ENCODE results near the gene OR5M10.

The OR5M10 gene

DNA sequence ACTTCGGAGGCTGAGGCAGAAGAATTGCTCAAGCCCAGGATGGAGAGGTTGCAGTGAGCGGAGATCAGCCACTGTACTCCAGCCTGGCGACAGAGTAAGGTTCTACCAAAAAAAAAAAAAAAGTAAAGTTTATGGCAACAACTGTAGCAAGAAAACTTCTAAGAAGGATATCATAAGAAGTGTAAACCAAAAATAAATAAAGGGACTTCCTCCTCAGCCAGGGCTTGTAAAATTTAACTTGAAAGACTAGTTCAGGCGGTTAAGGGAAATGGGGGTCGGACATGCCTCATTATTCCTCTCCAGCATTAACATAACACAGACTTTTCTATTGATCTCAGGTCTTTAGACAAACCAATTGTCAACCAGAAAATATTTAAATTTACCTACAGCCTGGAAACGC, 32.0 kb downstream of the OR5M10 start:
- CTCF ChIA-PET: no interaction called here
- no peak for DNase-seq (ENCODE audit: extremely low spot score)
- POLR2A ChIA-PET: no interaction called here
- TF ChIP-seq ELF4 (IDR thresholded peaks at IDR 0.05): no peak
- TF ChIP-seq FOXK2 (IDR thresholded peaks at IDR 0.05): no peak
- TF ChIP-seq, protein P1, sequence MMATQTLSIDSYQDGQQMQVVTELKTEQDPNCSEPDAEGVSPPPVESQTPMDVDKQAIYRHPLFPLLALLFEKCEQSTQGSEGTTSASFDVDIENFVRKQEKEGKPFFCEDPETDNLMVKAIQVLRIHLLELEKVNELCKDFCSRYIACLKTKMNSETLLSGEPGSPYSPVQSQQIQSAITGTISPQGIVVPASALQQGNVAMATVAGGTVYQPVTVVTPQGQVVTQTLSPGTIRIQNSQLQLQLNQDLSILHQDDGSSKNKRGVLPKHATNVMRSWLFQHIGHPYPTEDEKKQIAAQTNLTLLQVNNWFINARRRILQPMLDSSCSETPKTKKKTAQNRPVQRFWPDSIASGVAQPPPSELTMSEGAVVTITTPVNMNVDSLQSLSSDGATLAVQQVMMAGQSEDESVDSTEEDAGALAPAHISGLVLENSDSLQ (IDR thresholded peaks at IDR 0.05): no peak
- TF ChIP-seq ARNT (IDR thresholded peaks at IDR 0.05): no peak
- no peak for TF ChIP-seq SUZ12 (IDR thresholded peaks at IDR 0.05)
- TF ChIP-seq TARDBP (IDR thresholded peaks at IDR 0.05): no peak
- no peak for TF ChIP-seq FOXA1 (IDR thresholded peaks at IDR 0.05)
- TF ChIP-seq LEF1 (IDR thresholded peaks at IDR 0.05; ENCODE audit: borderline replicate concordance): no peak
- no peak for TF ChIP-seq ZNF384 (IDR thresholded peaks at IDR 0.05)
- TF ChIP-seq CTBP1 (IDR thresholded peaks at IDR 0.05; ENCODE audit: borderline replicate concordance): no peak
- no peak for TF ChIP-seq L3MBTL2 (conservative IDR thresholded peaks at IDR 0.05)
- no peak for TF ChIP-seq HDGF (IDR thresholded peaks at IDR 0.05; ENCODE audit: borderline replicate concordance)
- no peak for TF ChIP-seq NFRKB (IDR thresholded peaks at IDR 0.05)
- no peak for TF ChIP-seq FOXM1 (IDR thresholded peaks at IDR 0.05; ENCODE audit: borderline replicate concordance)
- no peak for TF ChIP-seq SP1 (IDR thresholded peaks at IDR 0.05)
- TF ChIP-seq BHLHE40 (IDR thresholded peaks at IDR 0.05; ENCODE audit: borderline replicate concordance): no peak

DNA sequence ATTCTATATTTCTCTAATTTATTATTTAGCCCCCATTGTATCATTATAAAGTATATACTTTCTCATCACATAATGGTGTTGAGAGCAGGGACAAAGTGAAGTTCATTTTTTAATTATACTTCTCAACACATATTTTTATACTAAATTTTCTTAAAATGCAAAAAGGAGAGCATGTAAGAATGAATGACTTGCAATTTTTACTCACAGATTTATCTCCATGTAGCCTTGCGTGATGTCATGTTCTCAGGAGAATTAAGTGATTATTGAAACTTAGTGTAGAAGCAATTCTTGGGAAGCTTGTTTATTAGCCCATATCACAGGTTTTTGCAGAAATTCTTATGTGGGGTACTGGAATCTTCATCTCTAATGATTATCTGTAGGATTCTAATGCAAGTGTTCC, 33.8 kb downstream of the OR5M10 start:
- POLR2A ChIA-PET: no interaction called here
- TF ChIP-seq FOXK2 (IDR thresholded peaks at IDR 0.05) (no peak), ZNF384 (IDR thresholded peaks at IDR 0.05) (no peak), L3MBTL2 (conservative IDR thresholded peaks at IDR 0.05) (no peak), SP1 (IDR thresholded peaks at IDR 0.05) (no peak), ARNT (IDR thresholded peaks at IDR 0.05) (no peak), TARDBP (IDR thresholded peaks at IDR 0.05) (no peak), FOXA1 (IDR thresholded peaks at IDR 0.05) (no peak), SUZ12 (IDR thresholded peaks at IDR 0.05) (no peak), NFRKB (IDR thresholded peaks at IDR 0.05) (no peak), HDGF (IDR thresholded peaks at IDR 0.05; ENCODE audit: borderline replicate concordance) (no peak), CTBP1 (IDR thresholded peaks at IDR 0.05; ENCODE audit: borderline replicate concordance) (no peak)
- TF ChIP-seq, protein P1 (IDR thresholded peaks at IDR 0.05): no peak
- DNase-seq (ENCODE audit: extremely low spot score): no peak
- CTCF ChIA-PET: no interaction called here

GRCh38 chr11:56543157-56543556, 34.4 kb downstream of the OR5M10 start, which contains the start of gene OR5M11:
TSS of gene OR5M11 (minus strand) at chr11:56543257. CDS start at chr11:56543257, 0 bp downstream.
- CTCF ChIA-PET: no interaction called here
- TF ChIP-seq LEF1 (IDR thresholded peaks at IDR 0.05; ENCODE audit: borderline replicate concordance) (no peak), TARDBP (IDR thresholded peaks at IDR 0.05) (no peak), SP1 (IDR thresholded peaks at IDR 0.05) (no peak), FOXM1 (IDR thresholded peaks at IDR 0.05; ENCODE audit: borderline replicate concordance) (no peak), NFRKB (IDR thresholded peaks at IDR 0.05) (no peak), SUZ12 (IDR thresholded peaks at IDR 0.05) (no peak), FOXA1 (IDR thresholded peaks at IDR 0.05) (no peak), BHLHE40 (IDR thresholded peaks at IDR 0.05; ENCODE audit: borderline replicate concordance) (no peak), ARNT (IDR thresholded peaks at IDR 0.05) (no peak), ELF4 (IDR thresholded peaks at IDR 0.05) (no peak), ZNF384 (IDR thresholded peaks at IDR 0.05) (no peak), L3MBTL2 (conservative IDR thresholded peaks at IDR 0.05) (no peak), CTBP1 (IDR thresholded peaks at IDR 0.05; ENCODE audit: borderline replicate concordance) (no peak), HDGF (IDR thresholded peaks at IDR 0.05; ENCODE audit: borderline replicate concordance) (no peak), FOXK2 (IDR thresholded peaks at IDR 0.05) (no peak)
- TF ChIP-seq, protein P1 (IDR thresholded peaks at IDR 0.05): no peak
- no peak for DNase-seq (ENCODE audit: extremely low spot score)
- POLR2A ChIA-PET: no interaction called here

DNA sequence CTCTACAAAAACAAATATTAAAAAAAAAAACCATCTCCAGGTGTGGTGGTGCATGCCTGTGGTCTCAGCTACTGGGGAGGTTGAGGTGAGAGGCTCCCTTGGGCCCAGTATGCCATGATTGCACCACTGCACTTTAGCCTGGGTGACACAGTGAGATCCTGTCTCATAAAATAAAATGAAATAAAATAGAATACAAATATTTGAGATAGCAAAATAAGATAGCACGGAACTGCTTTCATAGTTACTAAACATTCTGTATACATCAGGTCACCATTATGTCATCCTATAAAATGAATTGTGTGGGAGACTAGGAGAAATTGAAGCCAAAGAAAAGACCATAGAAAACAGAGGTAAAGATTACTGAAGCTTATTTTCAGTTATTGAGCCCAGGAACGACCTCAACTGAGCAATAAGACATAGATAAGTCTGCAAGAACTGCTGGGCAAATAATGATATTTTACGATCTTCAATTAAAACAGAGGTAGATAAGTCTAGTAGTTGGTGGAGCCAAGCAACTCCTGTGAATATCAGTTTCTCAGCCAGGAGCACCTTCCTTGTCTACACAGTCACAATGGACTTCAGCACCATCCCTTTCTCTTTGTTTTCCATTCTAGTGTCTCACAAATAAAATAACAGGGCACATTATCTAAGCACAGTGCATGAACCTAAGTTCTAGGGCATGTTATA, 44.3 kb downstream of the OR5M10 start:
- TF ChIP-seq BHLHE40 (IDR thresholded peaks at IDR 0.05; ENCODE audit: borderline replicate concordance) (no peak), CTBP1 (IDR thresholded peaks at IDR 0.05; ENCODE audit: borderline replicate concordance) (no peak), ELF4 (IDR thresholded peaks at IDR 0.05) (no peak), SP1 (IDR thresholded peaks at IDR 0.05) (no peak), SUZ12 (IDR thresholded peaks at IDR 0.05) (no peak), L3MBTL2 (conservative IDR thresholded peaks at IDR 0.05) (no peak), FOXK2 (IDR thresholded peaks at IDR 0.05) (no peak), ARNT (IDR thresholded peaks at IDR 0.05) (no peak), LEF1 (IDR thresholded peaks at IDR 0.05; ENCODE audit: borderline replicate concordance) (no peak), FOXA1 (IDR thresholded peaks at IDR 0.05) (no peak), TARDBP (IDR thresholded peaks at IDR 0.05) (no peak), NFRKB (IDR thresholded peaks at IDR 0.05) (no peak), ZNF384 (IDR thresholded peaks at IDR 0.05) (no peak), FOXM1 (IDR thresholded peaks at IDR 0.05; ENCODE audit: borderline replicate concordance) (no peak)
- TF ChIP-seq, protein P1 (IDR thresholded peaks at IDR 0.05): no peak
- CTCF ChIA-PET: no interaction called here
- POLR2A ChIA-PET: no interaction called here
- no peak for DNase-seq (ENCODE audit: extremely low spot score)

GRCh38 chr11:56531856-56532255, 45.7 kb downstream of the OR5M10 start:
- no peak for DNase-seq (ENCODE audit: extremely low spot score)
- ChIA-PET POLR2A (no interaction called here), CTCF (no interaction called here)
- TF ChIP-seq FOXK2 (IDR thresholded peaks at IDR 0.05): no peak
- no peak for TF ChIP-seq BHLHE40 (IDR thresholded peaks at IDR 0.05; ENCODE audit: borderline replicate concordance)
- no peak for TF ChIP-seq NFRKB (IDR thresholded peaks at IDR 0.05)
- TF ChIP-seq, protein P1 (IDR thresholded peaks at IDR 0.05): no peak
- TF ChIP-seq LEF1 (IDR thresholded peaks at IDR 0.05; ENCODE audit: borderline replicate concordance): no peak
- TF ChIP-seq SP1 (IDR thresholded peaks at IDR 0.05): no peak
- no peak for TF ChIP-seq TARDBP (IDR thresholded peaks at IDR 0.05)
- TF ChIP-seq L3MBTL2 (conservative IDR thresholded peaks at IDR 0.05): no peak
